ENCODE results near the gene CD14.

DNA sequence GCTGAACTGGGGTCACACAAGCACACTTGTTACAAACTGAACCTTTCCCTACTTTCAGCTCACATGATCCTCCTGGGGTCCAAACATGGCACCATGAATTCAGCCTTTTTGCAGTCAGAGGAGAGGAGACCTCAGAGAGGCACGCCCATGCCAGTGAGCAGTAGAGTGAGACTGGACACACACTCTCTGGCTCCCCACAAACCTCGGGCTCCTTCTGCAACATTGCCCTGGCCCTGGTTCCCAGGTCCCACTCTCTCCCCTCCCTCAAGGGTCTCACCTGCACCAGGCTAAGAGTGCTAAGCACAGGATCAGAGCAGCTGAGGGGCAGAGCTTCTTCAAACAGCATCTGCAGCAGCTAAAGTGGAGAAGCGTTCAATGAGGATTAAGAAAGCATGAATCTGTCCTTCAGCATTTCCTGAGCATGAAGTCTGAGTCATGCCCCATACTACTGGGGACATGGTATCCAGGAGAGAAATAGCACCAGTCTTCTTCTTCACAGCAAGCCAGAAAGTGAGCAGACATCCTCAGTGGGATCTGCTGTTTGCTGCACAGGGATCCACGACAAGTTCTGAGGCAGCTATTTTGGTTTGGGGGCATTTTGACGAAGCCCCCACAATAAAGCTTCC is 41.1 kb downstream of the CD14 start:
- TF ChIP-seq, protein P1, sequence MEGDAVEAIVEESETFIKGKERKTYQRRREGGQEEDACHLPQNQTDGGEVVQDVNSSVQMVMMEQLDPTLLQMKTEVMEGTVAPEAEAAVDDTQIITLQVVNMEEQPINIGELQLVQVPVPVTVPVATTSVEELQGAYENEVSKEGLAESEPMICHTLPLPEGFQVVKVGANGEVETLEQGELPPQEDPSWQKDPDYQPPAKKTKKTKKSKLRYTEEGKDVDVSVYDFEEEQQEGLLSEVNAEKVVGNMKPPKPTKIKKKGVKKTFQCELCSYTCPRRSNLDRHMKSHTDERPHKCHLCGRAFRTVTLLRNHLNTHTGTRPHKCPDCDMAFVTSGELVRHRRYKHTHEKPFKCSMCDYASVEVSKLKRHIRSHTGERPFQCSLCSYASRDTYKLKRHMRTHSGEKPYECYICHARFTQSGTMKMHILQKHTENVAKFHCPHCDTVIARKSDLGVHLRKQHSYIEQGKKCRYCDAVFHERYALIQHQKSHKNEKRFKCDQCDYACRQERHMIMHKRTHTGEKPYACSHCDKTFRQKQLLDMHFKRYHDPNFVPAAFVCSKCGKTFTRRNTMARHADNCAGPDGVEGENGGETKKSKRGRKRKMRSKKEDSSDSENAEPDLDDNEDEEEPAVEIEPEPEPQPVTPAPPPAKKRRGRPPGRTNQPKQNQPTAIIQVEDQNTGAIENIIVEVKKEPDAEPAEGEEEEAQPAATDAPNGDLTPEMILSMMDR (IDR thresholded peaks at IDR 0.05) = no peak
- peak in 1 of 4 donors; percentile 12 for TF ChIP-seq POLR2A (IDR thresholded peaks at IDR 0.05)

Measured in esophagus squamous epithelium (tissue), 4 donors.